ENCODE results near the gene PTPRD. TPM values are rescaled to one million over a fixed set of nuclear protein-coding genes. Genes with fewer than 3 reads are reported as not detected.

PTPRD gene
- total RNA-seq, 1 experiment from 2014 or later = 0.02 TPM

DNA sequence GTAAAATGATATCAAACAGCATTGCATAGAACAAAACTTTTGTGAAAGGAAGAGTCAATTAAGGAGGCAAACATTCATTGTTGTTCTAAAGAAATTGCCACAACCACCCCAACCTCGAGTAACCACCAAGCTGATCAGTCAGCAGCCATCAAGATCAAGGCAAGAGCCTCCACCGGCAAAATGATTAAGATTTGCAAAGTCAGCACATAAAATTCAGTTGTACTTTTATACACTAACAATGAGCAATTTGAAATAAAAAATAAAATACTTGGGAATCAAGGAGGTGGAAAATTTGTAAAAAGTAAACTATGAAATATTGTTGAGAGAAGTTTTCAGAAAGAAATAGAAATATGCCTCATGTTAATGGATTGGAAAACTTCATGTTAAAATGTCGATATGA lies 1118.5 kb downstream of the PTPRD start:
- no peak for DNase-seq (ENCODE audit: low read depth, low spot score)
- no peak overlapping the region for H2AFZ ChIP-seq (ENCODE audit: low read depth, low read length, poor library complexity, severe bottlenecking)
- no peak overlapping the region for H3K4me2 ChIP-seq (ENCODE audit: low read length)
- ChIA-PET CTCF (no interaction called here), POLR2A (no interaction called here), RAD21 (ENCODE audit: low non-redundant PET in 1 of 2, low total read pairs in 2 of 2, uncharacterized antibody in 2 of 2, unreplicated experiment in 2 of 2) (no interaction called here)
- H3K27ac ChIP-seq (ENCODE audit: low read depth, low read length) = no peak overlapping the region
- H3K36me3 ChIP-seq (ENCODE audit: control insufficient read depth in 1 of 2, insufficient read depth in 2 of 2, low read length in 2 of 2) = no peaks in the 10 kb centered on the region
- H3K4me1 ChIP-seq (ENCODE audit: control insufficient read depth in 1 of 2, insufficient read depth in 2 of 2, low read length in 2 of 2) = no peaks in the 10 kb centered on the region
- H4K20me1 ChIP-seq (ENCODE audit: insufficient read depth) = no peaks in the 10 kb centered on the region
- H3K9ac ChIP-seq (ENCODE audit: low read length) = no peak overlapping the region
- H3K9me2 ChIP-seq (ENCODE audit: insufficient read depth) = no peaks in the 10 kb centered on the region
- no peak overlapping the region for H3K4me3 ChIP-seq (replicated peaks in 1 of 2; ENCODE audit: low read depth in 1 of 2, low read length in 2 of 2)
- H3K27me3 ChIP-seq (ENCODE audit: insufficient read depth, low read length) = no peaks in the 10 kb centered on the region
- no peak for TF ChIP-seq EGR1 (IDR thresholded peaks at IDR 0.05; ENCODE audit: low read depth)
- no peak for TF ChIP-seq CEBPB (IDR thresholded peaks at IDR 0.05; ENCODE audit: low read depth)
- TF ChIP-seq, protein P1, sequence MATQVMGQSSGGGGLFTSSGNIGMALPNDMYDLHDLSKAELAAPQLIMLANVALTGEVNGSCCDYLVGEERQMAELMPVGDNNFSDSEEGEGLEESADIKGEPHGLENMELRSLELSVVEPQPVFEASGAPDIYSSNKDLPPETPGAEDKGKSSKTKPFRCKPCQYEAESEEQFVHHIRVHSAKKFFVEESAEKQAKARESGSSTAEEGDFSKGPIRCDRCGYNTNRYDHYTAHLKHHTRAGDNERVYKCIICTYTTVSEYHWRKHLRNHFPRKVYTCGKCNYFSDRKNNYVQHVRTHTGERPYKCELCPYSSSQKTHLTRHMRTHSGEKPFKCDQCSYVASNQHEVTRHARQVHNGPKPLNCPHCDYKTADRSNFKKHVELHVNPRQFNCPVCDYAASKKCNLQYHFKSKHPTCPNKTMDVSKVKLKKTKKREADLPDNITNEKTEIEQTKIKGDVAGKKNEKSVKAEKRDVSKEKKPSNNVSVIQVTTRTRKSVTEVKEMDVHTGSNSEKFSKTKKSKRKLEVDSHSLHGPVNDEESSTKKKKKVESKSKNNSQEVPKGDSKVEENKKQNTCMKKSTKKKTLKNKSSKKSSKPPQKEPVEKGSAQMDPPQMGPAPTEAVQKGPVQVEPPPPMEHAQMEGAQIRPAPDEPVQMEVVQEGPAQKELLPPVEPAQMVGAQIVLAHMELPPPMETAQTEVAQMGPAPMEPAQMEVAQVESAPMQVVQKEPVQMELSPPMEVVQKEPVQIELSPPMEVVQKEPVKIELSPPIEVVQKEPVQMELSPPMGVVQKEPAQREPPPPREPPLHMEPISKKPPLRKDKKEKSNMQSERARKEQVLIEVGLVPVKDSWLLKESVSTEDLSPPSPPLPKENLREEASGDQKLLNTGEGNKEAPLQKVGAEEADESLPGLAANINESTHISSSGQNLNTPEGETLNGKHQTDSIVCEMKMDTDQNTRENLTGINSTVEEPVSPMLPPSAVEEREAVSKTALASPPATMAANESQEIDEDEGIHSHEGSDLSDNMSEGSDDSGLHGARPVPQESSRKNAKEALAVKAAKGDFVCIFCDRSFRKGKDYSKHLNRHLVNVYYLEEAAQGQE (IDR thresholded peaks at IDR 0.05; ENCODE audit: low read depth) = no peak
- TF ChIP-seq CBX3 (IDR thresholded peaks at IDR 0.05; ENCODE audit: low read depth) = no peak
- no peak for TF ChIP-seq POLR2AphosphoS5 (IDR thresholded peaks at IDR 0.05; ENCODE audit: low read depth, low read length)
- TF ChIP-seq RAD21 (IDR thresholded peaks at IDR 0.05; ENCODE audit: low read depth) = no peak
- TF ChIP-seq, protein P2, sequence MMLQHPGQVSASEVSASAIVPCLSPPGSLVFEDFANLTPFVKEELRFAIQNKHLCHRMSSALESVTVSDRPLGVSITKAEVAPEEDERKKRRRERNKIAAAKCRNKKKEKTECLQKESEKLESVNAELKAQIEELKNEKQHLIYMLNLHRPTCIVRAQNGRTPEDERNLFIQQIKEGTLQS (IDR thresholded peaks at IDR 0.05) = no peak
- no peak for TF ChIP-seq FOSL1 (IDR thresholded peaks at IDR 0.05; ENCODE audit: low read depth)
- no peak for TF ChIP-seq POLR2A (IDR thresholded peaks at IDR 0.05; ENCODE audit: borderline replicate concordance, extremely low read depth, insufficient read depth, insufficient read length)
- TF ChIP-seq TCF7L2 (IDR thresholded peaks at IDR 0.05; ENCODE audit: borderline replicate concordance, extremely low read depth, insufficient read depth, insufficient read length) = no peak
- no peak for TF ChIP-seq EZH2 (IDR thresholded peaks at IDR 0.05)
- TF ChIP-seq JUND (IDR thresholded peaks at IDR 0.05) = no peak
- TF ChIP-seq, protein P3, sequence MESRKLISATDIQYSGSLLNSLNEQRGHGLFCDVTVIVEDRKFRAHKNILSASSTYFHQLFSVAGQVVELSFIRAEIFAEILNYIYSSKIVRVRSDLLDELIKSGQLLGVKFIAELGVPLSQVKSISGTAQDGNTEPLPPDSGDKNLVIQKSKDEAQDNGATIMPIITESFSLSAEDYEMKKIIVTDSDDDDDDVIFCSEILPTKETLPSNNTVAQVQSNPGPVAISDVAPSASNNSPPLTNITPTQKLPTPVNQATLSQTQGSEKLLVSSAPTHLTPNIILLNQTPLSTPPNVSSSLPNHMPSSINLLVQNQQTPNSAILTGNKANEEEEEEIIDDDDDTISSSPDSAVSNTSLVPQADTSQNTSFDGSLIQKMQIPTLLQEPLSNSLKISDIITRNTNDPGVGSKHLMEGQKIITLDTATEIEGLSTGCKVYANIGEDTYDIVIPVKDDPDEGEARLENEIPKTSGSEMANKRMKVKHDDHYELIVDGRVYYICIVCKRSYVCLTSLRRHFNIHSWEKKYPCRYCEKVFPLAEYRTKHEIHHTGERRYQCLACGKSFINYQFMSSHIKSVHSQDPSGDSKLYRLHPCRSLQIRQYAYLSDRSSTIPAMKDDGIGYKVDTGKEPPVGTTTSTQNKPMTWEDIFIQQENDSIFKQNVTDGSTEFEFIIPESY (IDR thresholded peaks at IDR 0.05; ENCODE audit: extremely low read depth, insufficient replicate concordance, low read length) = no peak
- TF ChIP-seq ZFX (IDR thresholded peaks at IDR 0.05) = no peak
- no peak for TF ChIP-seq ZNF274 (IDR thresholded peaks at IDR 0.05; ENCODE audit: low read depth, low read length)
- no peak for TF ChIP-seq SIN3A (IDR thresholded peaks at IDR 0.05; ENCODE audit: low read depth)
- TF ChIP-seq EZH2phosphoT487 (IDR thresholded peaks at IDR 0.05; ENCODE audit: borderline replicate concordance) = no peak
- TF ChIP-seq, protein P4, sequence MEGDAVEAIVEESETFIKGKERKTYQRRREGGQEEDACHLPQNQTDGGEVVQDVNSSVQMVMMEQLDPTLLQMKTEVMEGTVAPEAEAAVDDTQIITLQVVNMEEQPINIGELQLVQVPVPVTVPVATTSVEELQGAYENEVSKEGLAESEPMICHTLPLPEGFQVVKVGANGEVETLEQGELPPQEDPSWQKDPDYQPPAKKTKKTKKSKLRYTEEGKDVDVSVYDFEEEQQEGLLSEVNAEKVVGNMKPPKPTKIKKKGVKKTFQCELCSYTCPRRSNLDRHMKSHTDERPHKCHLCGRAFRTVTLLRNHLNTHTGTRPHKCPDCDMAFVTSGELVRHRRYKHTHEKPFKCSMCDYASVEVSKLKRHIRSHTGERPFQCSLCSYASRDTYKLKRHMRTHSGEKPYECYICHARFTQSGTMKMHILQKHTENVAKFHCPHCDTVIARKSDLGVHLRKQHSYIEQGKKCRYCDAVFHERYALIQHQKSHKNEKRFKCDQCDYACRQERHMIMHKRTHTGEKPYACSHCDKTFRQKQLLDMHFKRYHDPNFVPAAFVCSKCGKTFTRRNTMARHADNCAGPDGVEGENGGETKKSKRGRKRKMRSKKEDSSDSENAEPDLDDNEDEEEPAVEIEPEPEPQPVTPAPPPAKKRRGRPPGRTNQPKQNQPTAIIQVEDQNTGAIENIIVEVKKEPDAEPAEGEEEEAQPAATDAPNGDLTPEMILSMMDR (IDR thresholded peaks at IDR 0.05 in 2 of 3, conservative IDR thresholded peaks at IDR 0.05 in 1 of 3; ENCODE audit: borderline replicate concordance in 1 of 3, insufficient read depth in 1 of 3, low read depth in 2 of 3, low read length in 2 of 3) = no peak
- TF ChIP-seq SRF (IDR thresholded peaks at IDR 0.05; ENCODE audit: low read depth) = no peak
- TF ChIP-seq SP1 (IDR thresholded peaks at IDR 0.05; ENCODE audit: low read depth) = no peak
- ATAC-seq = no peak
- H3K79me2 ChIP-seq (ENCODE audit: insufficient read depth, low read length) = no peaks in the 10 kb centered on the region
- intact Hi-C loops (cut with micrococcal nuclease) = no loop called here
- peaks cover 12 to 17% of the 10 kb centered on the region in 2 experiments; a peak in 3 of 4 replicates for H3K9me3 ChIP-seq (ENCODE audit: control insufficient read depth in 1 of 2, insufficient read depth in 1 of 2, low read depth in 1 of 2, low read length in 2 of 2)
- no TSS peak for BruUV-seq (replicated peaks)
